ENCODE data around the gene C16orf96.

- TF ChIP-seq, protein P1, sequence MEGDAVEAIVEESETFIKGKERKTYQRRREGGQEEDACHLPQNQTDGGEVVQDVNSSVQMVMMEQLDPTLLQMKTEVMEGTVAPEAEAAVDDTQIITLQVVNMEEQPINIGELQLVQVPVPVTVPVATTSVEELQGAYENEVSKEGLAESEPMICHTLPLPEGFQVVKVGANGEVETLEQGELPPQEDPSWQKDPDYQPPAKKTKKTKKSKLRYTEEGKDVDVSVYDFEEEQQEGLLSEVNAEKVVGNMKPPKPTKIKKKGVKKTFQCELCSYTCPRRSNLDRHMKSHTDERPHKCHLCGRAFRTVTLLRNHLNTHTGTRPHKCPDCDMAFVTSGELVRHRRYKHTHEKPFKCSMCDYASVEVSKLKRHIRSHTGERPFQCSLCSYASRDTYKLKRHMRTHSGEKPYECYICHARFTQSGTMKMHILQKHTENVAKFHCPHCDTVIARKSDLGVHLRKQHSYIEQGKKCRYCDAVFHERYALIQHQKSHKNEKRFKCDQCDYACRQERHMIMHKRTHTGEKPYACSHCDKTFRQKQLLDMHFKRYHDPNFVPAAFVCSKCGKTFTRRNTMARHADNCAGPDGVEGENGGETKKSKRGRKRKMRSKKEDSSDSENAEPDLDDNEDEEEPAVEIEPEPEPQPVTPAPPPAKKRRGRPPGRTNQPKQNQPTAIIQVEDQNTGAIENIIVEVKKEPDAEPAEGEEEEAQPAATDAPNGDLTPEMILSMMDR (IDR thresholded peaks at IDR 0.05) = no peak
- TF ChIP-seq POLR2A (IDR thresholded peaks at IDR 0.05) = no peak
Measured at GRCh38 chr16:4537376-4538343, 18.5 kb upstream of the C16orf96 start.
